Measurements from ENCODE around the gene VAPA.

The VAPA gene

DNA sequence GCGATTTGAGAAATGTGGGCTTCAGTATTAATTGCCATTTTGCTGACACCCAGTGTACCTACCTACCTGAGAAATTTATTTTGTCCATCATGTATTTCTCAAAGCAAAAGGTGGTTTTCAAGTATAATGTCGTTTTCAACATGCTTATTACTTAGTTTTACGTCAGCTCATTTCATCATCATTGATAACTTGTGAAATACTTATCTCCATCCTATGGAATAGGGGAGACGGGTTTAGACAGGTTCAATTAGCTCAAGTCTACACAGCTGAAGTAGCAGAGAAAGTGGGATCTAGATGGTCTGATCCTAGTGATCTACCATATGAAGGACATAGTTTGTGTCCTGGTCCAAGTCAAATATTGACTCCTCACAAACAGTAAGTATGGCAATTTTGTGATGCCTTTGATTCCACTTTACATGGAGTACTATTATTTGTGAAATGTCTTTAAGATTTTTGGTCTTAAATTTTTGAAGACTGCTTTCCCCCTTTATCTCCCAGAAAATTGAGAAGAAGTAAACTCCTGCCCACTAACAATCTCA, 45.1 kb downstream of the VAPA start:
- H3K27ac ChIP-seq (ENCODE audit: low read depth, low read length, poor library complexity, severe bottlenecking), result no peak overlapping the region
- H3K9ac ChIP-seq (ENCODE audit: low read length), result no peak overlapping the region
- no peaks in the 10 kb centered on the region for H3K79me2 ChIP-seq (ENCODE audit: insufficient read depth, low read length)
- H4K20me1 ChIP-seq (ENCODE audit: insufficient read depth, low read length), result no peaks in the 10 kb centered on the region
- peaks cover 9% of the 10 kb centered on the region; the same call in 1 of the 2 replicates for H3F3A ChIP-seq (ENCODE audit: insufficient read depth, low read length)
- TF ChIP-seq, protein P1, sequence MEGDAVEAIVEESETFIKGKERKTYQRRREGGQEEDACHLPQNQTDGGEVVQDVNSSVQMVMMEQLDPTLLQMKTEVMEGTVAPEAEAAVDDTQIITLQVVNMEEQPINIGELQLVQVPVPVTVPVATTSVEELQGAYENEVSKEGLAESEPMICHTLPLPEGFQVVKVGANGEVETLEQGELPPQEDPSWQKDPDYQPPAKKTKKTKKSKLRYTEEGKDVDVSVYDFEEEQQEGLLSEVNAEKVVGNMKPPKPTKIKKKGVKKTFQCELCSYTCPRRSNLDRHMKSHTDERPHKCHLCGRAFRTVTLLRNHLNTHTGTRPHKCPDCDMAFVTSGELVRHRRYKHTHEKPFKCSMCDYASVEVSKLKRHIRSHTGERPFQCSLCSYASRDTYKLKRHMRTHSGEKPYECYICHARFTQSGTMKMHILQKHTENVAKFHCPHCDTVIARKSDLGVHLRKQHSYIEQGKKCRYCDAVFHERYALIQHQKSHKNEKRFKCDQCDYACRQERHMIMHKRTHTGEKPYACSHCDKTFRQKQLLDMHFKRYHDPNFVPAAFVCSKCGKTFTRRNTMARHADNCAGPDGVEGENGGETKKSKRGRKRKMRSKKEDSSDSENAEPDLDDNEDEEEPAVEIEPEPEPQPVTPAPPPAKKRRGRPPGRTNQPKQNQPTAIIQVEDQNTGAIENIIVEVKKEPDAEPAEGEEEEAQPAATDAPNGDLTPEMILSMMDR (IDR thresholded peaks at IDR 0.05; ENCODE audit: low read length), result no peak
- TF ChIP-seq EZH2 (IDR thresholded peaks at IDR 0.05; ENCODE audit: borderline replicate concordance, low read length), result no peak
- no peaks in the 10 kb centered on the region for H3K4me1 ChIP-seq (ENCODE audit: insufficient read depth, low read length, severe bottlenecking)
- no peak overlapping the region for H3K4me2 ChIP-seq (ENCODE audit: low read length)
- H3K9me3 ChIP-seq (ENCODE audit: low read length), result no peaks in the 10 kb centered on the region
- no peaks in the 10 kb centered on the region for H3K9me2 ChIP-seq (ENCODE audit: low read depth, low read length)
- no peaks in the 10 kb centered on the region for H3K27me3 ChIP-seq (ENCODE audit: insufficient read depth, low read length)
- H2AFZ ChIP-seq (ENCODE audit: low read length), result no peak overlapping the region
- H3K4me3 ChIP-seq (ENCODE audit: low read depth, low read length, poor library complexity, severe bottlenecking), result no peak overlapping the region
- H3K36me3 ChIP-seq (ENCODE audit: insufficient read depth, low read length), result peaks cover 23% of the 10 kb centered on the region

DNA sequence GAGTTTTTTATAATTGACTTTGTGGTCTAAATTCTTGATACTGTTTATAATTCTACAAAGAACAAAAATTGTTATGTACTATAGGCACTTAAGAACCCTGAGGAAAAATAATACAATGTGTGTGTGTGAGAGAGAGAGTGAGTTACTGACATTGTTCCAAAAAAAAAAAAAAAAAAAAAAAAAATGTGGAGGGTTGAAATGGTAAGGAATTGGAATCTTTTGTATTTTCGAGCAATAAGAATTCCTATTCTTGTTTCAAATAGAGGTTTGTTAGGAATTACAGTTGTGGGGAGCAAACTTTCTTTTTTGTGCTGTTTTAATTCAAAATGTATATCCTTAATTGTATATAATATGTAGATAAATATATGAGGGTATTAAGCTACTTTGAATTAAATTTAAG, 45.7 kb downstream of the VAPA start:
- no peak overlapping the region for H3K4me3 ChIP-seq (ENCODE audit: low read depth, low read length, poor library complexity, severe bottlenecking)
- H3K9me2 ChIP-seq (ENCODE audit: low read depth, low read length), result no peaks in the 10 kb centered on the region
- H3K9me3 ChIP-seq (ENCODE audit: low read length), result no peaks in the 10 kb centered on the region
- no peak overlapping the region for H2AFZ ChIP-seq (ENCODE audit: low read length)
- H3K4me2 ChIP-seq (ENCODE audit: low read length), result no peak overlapping the region
- no peak for TF ChIP-seq EZH2 (IDR thresholded peaks at IDR 0.05; ENCODE audit: borderline replicate concordance, low read length)
- TF ChIP-seq, protein P1 (IDR thresholded peaks at IDR 0.05; ENCODE audit: low read length), result no peak
- no peaks in the 10 kb centered on the region for H4K20me1 ChIP-seq (ENCODE audit: insufficient read depth, low read length)
- no peak overlapping the region for H3K27ac ChIP-seq (ENCODE audit: low read depth, low read length, poor library complexity, severe bottlenecking)
- no peaks in the 10 kb centered on the region for H3K4me1 ChIP-seq (ENCODE audit: insufficient read depth, low read length, severe bottlenecking)
- H3K36me3 ChIP-seq (ENCODE audit: insufficient read depth, low read length), result peaks cover 17% of the 10 kb centered on the region
- H3F3A ChIP-seq (ENCODE audit: insufficient read depth, low read length), result peaks cover 9% of the 10 kb centered on the region; the same call in 1 of the 2 replicates
- no peaks in the 10 kb centered on the region for H3K27me3 ChIP-seq (ENCODE audit: insufficient read depth, low read length)
- no peaks in the 10 kb centered on the region for H3K79me2 ChIP-seq (ENCODE audit: insufficient read depth, low read length)
- H3K9ac ChIP-seq (ENCODE audit: low read length), result no peak overlapping the region

DNA sequence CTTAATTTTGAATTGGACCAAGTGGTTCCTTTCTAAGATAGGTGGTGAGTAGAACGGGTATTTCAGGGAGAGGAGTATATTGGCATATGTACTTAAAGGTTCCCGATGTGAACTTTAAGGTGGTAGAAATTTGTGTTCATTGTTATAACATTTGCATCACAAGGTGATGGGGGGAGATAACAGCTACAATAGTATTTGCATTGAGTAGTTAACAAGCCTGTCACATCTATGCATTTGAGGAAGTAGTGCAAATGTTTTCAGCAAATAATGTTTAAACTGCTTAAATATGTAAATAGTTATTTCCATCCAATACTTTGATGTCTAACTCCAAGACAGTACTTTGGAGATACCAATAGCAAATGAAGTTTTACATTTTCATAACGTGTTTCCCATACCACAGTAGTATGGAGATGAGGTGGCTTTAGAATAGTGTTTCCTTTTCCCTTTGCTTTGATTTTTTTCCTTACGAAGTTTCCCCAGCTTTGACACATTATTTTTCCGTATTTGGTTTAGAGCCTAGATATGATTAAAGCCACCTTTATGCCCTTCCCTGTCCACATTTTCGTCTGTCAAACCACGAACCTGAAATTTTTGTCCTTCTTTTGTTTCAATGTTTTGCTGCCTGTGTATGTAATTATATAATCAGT, 46.6 kb downstream of the VAPA start:
- no peak for TF ChIP-seq EZH2 (IDR thresholded peaks at IDR 0.05; ENCODE audit: borderline replicate concordance, low read length)
- TF ChIP-seq, protein P1 (IDR thresholded peaks at IDR 0.05; ENCODE audit: low read length), result no peak
- no peaks in the 10 kb centered on the region for H3K79me2 ChIP-seq (ENCODE audit: insufficient read depth, low read length)
- no peaks in the 10 kb centered on the region for H3K27me3 ChIP-seq (ENCODE audit: insufficient read depth, low read length)
- no peaks in the 10 kb centered on the region for H4K20me1 ChIP-seq (ENCODE audit: insufficient read depth, low read length)
- H3K36me3 ChIP-seq (ENCODE audit: insufficient read depth, low read length), result peaks cover 9% of the 10 kb centered on the region
- H3K4me3 ChIP-seq (ENCODE audit: low read depth, low read length, poor library complexity, severe bottlenecking), result no peak overlapping the region
- no peaks in the 10 kb centered on the region for H3K9me2 ChIP-seq (ENCODE audit: low read depth, low read length)
- no peak overlapping the region for H3K4me2 ChIP-seq (ENCODE audit: low read length)
- H3F3A ChIP-seq (ENCODE audit: insufficient read depth, low read length), result peaks cover 5% of the 10 kb centered on the region; the same call in 1 of the 2 replicates
- no peak overlapping the region for H3K27ac ChIP-seq (ENCODE audit: low read depth, low read length, poor library complexity, severe bottlenecking)
- H2AFZ ChIP-seq (ENCODE audit: low read length), result no peak overlapping the region
- H3K9me3 ChIP-seq (ENCODE audit: low read length), result no peaks in the 10 kb centered on the region
- no peaks in the 10 kb centered on the region for H3K4me1 ChIP-seq (ENCODE audit: insufficient read depth, low read length, severe bottlenecking)
- H3K9ac ChIP-seq (ENCODE audit: low read length), result no peak overlapping the region

Measured in OCI-LY1 (cell line).